Memory B cell (primary cell): ENCODE data around the gene SHF.

Experiments
- ATAC-seq: fragments of 150-1000 bp; cut with Tn5 transposase; 2 replicates; pipeline ENCODE4 v1.10.0; 2021; ENCODE audit warnings: low read depth, mild to moderate bottlenecking, moderate library complexity
- DNase-seq, 2 donors: peaks; one replicate each; pipeline ENCODE4 v3.0.0; 2022; ENCODE audit warnings: low spot score in 2 of 2
- H3K27ac Mint-ChIP-seq: one replicate; pipeline ENCODE4 v1.8.0; 2022; ENCODE audit warnings: mild to moderate bottlenecking, moderate library complexity, mixed read lengths
- H3K27me3 Mint-ChIP-seq: one replicate; pipeline ENCODE4 v1.8.0; 2022; ENCODE audit warnings: mixed read lengths
- H3K36me3 Mint-ChIP-seq: one replicate; pipeline ENCODE4 v1.8.0; 2022; ENCODE audit warnings: mild to moderate bottlenecking, mixed read lengths
- H3K4me1 Mint-ChIP-seq: one replicate; pipeline ENCODE4 v1.8.0; 2022; ENCODE audit warnings: mixed read lengths
- H3K4me3 Mint-ChIP-seq: one replicate; pipeline ENCODE4 v1.8.0; 2022; ENCODE audit warnings: mild to moderate bottlenecking, moderate library complexity, mixed read lengths
- H3K9me3 Mint-ChIP-seq: one replicate; pipeline ENCODE4 v1.8.0; 2022; ENCODE audit warnings: mixed read lengths

SHF gene

DNA sequence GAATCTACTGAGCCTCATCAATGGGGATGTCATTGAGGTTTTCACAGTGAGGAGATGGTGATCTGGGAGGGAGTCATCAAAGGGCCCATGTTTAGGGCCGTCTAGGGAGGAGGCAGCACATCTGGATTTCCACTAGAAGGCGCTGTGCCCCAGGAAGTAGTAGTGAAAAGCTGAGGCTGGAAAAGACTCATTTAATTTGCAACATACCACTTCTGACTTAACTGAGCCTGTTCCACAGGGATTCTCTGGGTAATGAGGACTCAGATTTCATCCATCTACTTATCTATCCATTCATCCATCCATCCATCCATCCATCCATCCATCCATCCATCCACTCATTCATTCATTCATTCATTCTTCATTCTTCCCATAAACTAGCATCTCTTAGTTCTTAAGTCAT is 17.4 kb upstream of the SHF start:
- peak in 1 of 2 donors; percentile 23 for DNase-seq
- ATAC-seq: no peak
- Mint-ChIP-seq H3K27ac (no peak overlapping the region), H3K4me3 (no peak overlapping the region), H3K9me3 (no peaks in the 10 kb centered on the region), H3K27me3 (peaks cover 7% of the 10 kb centered on the region), H3K4me1 (no peaks in the 10 kb centered on the region), H3K36me3 (no peaks in the 10 kb centered on the region)

- Mint-ChIP-seq H3K36me3 (no peaks in the 10 kb centered on the region), H3K27ac (no peak overlapping the region), H3K9me3 (no peaks in the 10 kb centered on the region), H3K4me1 (peaks cover 11% of the 10 kb centered on the region), H3K4me3 (no peak overlapping the region), H3K27me3 (peaks cover 7% of the 10 kb centered on the region)
- no peak for ATAC-seq
- no peak for DNase-seq
Measured at GRCh38 chr15:45203182-45203581, 15.4 kb upstream of the SHF start.

GRCh38 chr15:45201869-45202268 is 14.1 kb upstream of the SHF start:
- H3K9me3 Mint-ChIP-seq: no peaks in the 10 kb centered on the region
- H3K4me1 Mint-ChIP-seq: peaks cover 12% of the 10 kb centered on the region
- ATAC-seq (no peak), DNase-seq (no peak)
- H3K36me3 Mint-ChIP-seq: no peaks in the 10 kb centered on the region
- no peak overlapping the region for H3K4me3 Mint-ChIP-seq
- H3K27ac Mint-ChIP-seq: no peak overlapping the region
- peaks cover 3% of the 10 kb centered on the region for H3K27me3 Mint-ChIP-seq

DNA sequence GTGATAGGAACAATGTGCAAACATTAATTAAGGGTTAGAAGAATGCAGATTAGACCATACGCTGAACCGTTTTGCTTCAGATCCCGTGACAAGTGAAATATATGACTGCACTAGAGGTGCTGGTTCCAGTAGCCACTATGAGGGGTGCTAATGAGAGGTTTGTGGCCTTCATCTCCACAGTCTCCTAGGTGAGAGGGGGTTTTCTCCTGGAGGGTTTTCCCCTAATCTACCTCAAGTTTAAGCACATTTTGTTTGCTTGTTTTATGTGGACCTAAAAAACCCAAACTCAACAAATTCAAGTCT is 13.7 kb upstream of the SHF start:
- no peak overlapping the region for H3K27ac Mint-ChIP-seq
- H3K4me3 Mint-ChIP-seq: no peak overlapping the region
- no peaks in the 10 kb centered on the region for H3K27me3 Mint-ChIP-seq
- no peaks in the 10 kb centered on the region for H3K9me3 Mint-ChIP-seq
- peaks cover 12% of the 10 kb centered on the region for H3K4me1 Mint-ChIP-seq
- H3K36me3 Mint-ChIP-seq: no peaks in the 10 kb centered on the region
- ATAC-seq: no peak
- DNase-seq: no peak

- ATAC-seq (peak; percentile 9), DNase-seq (peak in 1 of 2 donors; percentile 69)
- Mint-ChIP-seq H3K9me3 (no peaks in the 10 kb centered on the region), H3K4me3 (no peak overlapping the region), H3K36me3 (no peaks in the 10 kb centered on the region), H3K27ac (no peak overlapping the region), H3K4me1 (peaks cover 12% of the 10 kb centered on the region), H3K27me3 (no peaks in the 10 kb centered on the region)
Measured at GRCh38 chr15:45200799-45201556, 13.2 kb upstream of the SHF start.

GRCh38 chr15:45200001-45200798 is 12.4 kb upstream of the SHF start:
- ATAC-seq (peak; percentile 67), DNase-seq (peak; percentile 98 to 99)
- Mint-ChIP-seq H3K4me3 (no peak overlapping the region), H3K4me1 (peaks cover 12% of the 10 kb centered on the region), H3K9me3 (no peaks in the 10 kb centered on the region), H3K27me3 (peaks cover 1% of the 10 kb centered on the region), H3K36me3 (no peaks in the 10 kb centered on the region), H3K27ac (no peak overlapping the region)

- Mint-ChIP-seq H3K27ac (no peak overlapping the region), H3K4me1 (peaks cover 12% of the 10 kb centered on the region), H3K4me3 (no peak overlapping the region), H3K27me3 (peaks cover 1% of the 10 kb centered on the region), H3K36me3 (no peaks in the 10 kb centered on the region), H3K9me3 (no peaks in the 10 kb centered on the region)
- DNase-seq (peak; percentile 31 to 37), ATAC-seq (no peak)
Measured at GRCh38 chr15:45199136-45199810, 11.5 kb upstream of the SHF start.

DNA sequence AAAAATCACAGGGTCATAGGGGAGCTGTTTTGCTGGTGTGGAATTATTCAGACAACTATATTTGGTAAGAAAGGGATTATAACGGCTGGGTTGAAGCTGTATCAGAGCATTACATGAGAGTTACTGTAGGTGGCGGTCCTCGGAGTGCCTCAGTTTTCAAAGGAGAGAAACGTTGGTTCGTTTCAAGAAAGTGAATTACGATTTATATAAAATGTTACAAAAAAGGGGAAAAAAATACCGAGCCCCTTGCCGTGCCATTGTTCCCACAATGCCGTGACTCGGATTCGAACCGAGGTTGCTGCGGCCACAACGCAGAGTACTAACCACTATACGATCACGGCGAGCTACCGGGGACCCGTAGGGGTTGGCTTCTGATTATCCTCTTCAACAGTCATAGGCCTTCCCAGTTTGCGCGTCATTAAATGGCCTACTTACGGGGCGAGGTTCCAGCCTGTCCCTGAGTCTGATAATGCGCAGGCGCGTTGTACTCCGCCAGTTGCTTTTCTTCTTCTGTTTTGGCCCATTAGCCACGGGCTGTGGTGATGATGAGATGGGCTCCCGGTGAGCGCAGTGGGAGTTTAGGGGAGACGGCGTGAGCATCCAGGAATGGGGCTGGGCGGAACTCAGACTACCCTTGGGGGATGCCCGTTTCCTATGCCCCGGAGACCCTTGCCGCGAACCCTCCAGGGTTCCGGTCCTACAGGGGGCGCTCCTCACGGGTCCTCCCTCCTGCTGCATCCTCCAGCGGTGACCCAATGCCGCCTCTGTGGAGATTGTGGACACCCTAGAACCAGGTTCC is 10.8 kb upstream of the SHF start:
- peak; percentile 97 to 99 for DNase-seq
- peaks cover 1% of the 10 kb centered on the region for H3K27me3 Mint-ChIP-seq
- ATAC-seq: peak; percentile 59
- H3K4me1 Mint-ChIP-seq: peaks cover 12% of the 10 kb centered on the region
- H3K4me3 Mint-ChIP-seq: no peak overlapping the region
- no peaks in the 10 kb centered on the region for H3K36me3 Mint-ChIP-seq
- H3K9me3 Mint-ChIP-seq: no peaks in the 10 kb centered on the region
- no peak overlapping the region for H3K27ac Mint-ChIP-seq

DNA sequence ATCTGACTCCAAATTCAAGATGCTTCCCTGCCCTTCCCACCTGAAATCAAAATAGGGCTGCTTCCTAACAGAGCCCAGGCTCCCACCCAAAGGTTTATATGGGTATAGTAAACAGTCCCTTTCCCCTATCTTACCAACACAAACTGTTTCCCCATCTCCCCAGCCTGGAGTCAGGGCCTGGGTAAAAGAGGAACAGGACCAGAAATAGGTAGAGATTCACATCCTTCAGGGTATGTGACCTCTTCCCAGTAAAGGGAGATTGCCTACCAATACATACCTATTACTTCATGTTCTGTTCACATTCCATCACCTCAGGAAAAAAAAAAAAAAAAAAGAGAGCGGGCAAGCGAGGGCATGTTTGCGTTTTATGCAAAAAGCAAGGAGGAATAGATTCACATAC is 9.7 kb upstream of the SHF start:
- H3K27me3 Mint-ChIP-seq: peaks cover 1% of the 10 kb centered on the region
- H3K36me3 Mint-ChIP-seq: no peaks in the 10 kb centered on the region
- no peak overlapping the region for H3K27ac Mint-ChIP-seq
- peaks cover 12% of the 10 kb centered on the region for H3K4me1 Mint-ChIP-seq
- no peaks in the 10 kb centered on the region for H3K9me3 Mint-ChIP-seq
- peak overlapping the region; percentile 67 for H3K4me3 Mint-ChIP-seq
- DNase-seq: no peak
- no peak for ATAC-seq

DNA sequence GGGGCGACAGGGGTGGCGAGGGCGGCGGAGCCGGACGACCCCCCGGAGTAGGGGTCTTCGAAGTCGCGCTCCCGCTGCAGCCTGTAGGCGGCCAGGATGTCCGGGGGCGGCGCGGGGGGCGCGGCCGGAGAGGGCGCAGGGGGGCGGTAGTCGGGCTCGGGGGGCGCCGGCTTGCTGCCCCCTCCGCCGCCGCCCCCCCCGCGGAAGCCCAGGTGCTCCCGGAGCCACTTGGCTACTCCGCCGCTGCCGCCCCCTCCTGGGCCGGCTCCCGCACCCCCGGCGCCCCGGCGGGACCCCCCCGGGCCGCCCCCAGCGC is 230 bp downstream of the SHF start:
- Mint-ChIP-seq H3K4me1 (peaks cover 15% of the 10 kb centered on the region), H3K9me3 (no peaks in the 10 kb centered on the region), H3K27ac (no peak overlapping the region), H3K36me3 (no peaks in the 10 kb centered on the region), H3K4me3 (no peak overlapping the region), H3K27me3 (peaks cover 5% of the 10 kb centered on the region)
- DNase-seq: no peak
- peak; percentile 6 for ATAC-seq

DNA sequence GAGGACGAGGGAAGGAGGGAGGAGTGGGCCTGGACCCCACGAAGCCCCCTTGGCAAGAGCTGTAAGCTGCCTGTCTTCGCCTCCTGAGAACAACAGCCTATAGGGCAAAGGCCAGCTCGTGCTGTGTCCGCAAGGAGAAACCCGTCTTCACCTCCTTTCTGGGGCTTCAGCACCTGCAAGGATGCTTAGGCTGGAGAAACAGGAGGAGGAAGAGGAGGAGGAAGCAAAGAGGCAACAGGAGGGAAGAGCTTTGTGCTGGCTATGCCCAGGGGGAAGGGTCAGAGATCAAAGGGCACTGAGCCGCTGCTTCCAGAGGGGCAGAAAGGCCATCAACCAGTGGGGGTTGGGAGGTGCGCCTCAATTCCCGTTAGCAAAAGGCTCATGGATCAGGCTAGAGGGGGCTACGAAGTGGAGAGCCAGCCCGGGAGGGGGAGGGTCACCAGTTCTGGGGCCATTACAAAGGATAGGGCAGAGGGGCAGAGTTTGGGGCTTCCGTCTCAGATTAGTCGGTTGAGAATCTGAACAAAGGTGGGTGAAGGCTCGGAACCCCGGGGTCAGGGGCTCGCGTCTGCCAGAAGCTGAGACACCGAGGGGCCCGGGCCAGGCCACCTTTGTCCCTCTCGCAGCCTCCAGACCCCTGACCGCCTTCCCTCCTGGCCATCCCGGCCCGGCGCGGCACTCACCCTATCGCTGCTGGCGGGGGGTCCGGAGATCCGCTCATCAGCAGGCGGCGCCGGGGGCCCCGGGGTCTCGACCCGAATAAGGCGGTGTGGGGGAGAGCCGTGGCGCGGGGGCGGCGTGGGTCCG is 792 bp downstream of the SHF start:
- peak overlapping the region; percentile 86 for H3K27ac Mint-ChIP-seq
- peaks cover 16% of the 10 kb centered on the region for H3K4me1 Mint-ChIP-seq
- H3K27me3 Mint-ChIP-seq: peaks cover 5% of the 10 kb centered on the region
- peak overlapping the region; percentile 88 for H3K4me3 Mint-ChIP-seq
- no peak for DNase-seq
- H3K9me3 Mint-ChIP-seq: no peaks in the 10 kb centered on the region
- H3K36me3 Mint-ChIP-seq: no peaks in the 10 kb centered on the region
- ATAC-seq: no peak

DNA sequence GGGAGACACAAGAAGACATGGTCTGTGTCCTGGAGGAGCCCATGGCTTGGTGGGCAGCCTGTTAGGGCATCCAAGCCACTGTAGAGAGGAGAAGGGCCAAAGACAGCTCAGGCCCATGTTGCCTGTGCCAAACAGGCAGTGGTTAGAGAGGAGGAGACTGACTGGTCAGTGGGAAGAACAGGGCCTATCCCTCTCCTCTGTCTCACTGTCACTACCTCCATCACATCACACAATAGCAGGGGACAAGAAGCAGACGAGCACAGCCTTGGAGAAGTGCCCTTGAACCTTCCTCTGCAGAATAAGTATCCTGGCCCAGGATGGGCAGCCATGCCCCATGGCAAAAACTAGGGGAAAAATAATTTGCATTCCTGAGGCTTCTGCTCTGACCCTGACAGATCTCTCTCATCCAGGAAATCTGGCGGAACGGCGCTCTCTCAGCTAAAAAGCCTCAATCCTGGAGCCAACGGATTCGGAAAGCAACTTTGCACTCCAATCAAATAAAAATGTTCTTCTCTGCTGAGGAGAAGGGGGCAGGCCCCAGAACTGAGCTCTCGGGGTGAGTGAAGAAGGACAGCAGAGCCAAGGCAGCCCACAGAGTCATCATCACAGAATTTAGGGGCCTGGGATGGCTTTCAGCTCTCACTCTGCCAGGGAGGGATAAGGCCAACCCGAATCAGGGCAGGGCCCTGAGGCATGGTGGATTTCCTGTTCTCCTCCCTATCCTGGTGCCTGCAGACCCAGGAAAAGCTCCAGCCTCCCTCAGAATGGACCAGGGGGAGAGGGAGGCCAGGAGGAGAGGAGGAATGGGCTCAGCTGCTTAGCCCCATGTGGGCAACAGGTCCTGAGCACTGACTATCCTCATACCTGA is 1.6 kb downstream of the SHF start:
- Mint-ChIP-seq H3K27ac (peak overlapping the region; percentile 86), H3K9me3 (no peaks in the 10 kb centered on the region), H3K36me3 (no peaks in the 10 kb centered on the region), H3K4me3 (peak overlapping the region; percentile 88), H3K4me1 (peaks cover 18% of the 10 kb centered on the region), H3K27me3 (peaks cover 3% of the 10 kb centered on the region)
- ATAC-seq (no peak), DNase-seq (no peak)
